Measurements from ENCODE around the gene MINDY4. TPM values are rescaled to one million over a fixed set of nuclear protein-coding genes. Genes with fewer than 3 reads are reported as not detected.

The MINDY4 gene
- total and polyA plus RNA-seq, 2 donors (not counting 1 experiment from before 2014, with no cell fraction given), result 0.12 to 1.1 TPM

DNA sequence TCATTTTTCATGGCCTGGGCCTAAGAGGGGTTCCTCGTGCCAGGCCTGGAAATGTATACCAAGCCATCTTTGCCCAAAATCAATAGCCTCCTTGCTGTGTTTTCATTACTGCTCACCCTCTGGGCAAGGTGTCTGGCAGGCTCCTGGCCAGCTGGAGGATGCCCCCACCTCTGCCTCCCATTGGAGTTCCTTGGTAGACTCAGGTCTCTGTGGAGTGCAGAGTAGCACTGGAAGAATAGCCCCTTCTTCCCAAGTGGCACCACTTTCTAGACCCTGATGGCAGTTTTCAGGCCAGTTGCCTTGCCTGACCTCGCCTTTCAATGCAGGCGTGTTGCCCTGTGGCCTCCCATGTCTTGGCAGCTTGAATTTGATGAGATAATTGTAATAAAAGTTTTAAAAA lies 84.7 kb downstream of the MINDY4 start:
- ATAC-seq (ENCODE audit: low read depth), result no peak
- no peaks in the 10 kb centered on the region for H3K9me3 ChIP-seq (ENCODE audit: control extremely low read depth in 1 of 3, control insufficient read depth in 2 of 3, insufficient read depth in 1 of 3, low read length in 2 of 3)
- Mint-ChIP-seq H3K9me3 (ENCODE audit: insufficient read depth) (no peaks in the 10 kb centered on the region), H3K4me3 (no peak overlapping the region), H3K4me1 (no peaks in the 10 kb centered on the region), H3K27ac (no peak overlapping the region), H3K27me3 (no peaks in the 10 kb centered on the region)
- no peak overlapping the region for H3K4me3 ChIP-seq (ENCODE audit: control extremely low read depth in 1 of 5, extremely low read depth in 1 of 5, insufficient read depth in 1 of 5, low read depth in 2 of 5, low read length in 4 of 5)
- no peak overlapping the region for H2AFZ ChIP-seq (ENCODE audit: insufficient read depth, low read depth, low read length, poor library complexity, severe bottlenecking)
- TF ChIP-seq, protein P1, sequence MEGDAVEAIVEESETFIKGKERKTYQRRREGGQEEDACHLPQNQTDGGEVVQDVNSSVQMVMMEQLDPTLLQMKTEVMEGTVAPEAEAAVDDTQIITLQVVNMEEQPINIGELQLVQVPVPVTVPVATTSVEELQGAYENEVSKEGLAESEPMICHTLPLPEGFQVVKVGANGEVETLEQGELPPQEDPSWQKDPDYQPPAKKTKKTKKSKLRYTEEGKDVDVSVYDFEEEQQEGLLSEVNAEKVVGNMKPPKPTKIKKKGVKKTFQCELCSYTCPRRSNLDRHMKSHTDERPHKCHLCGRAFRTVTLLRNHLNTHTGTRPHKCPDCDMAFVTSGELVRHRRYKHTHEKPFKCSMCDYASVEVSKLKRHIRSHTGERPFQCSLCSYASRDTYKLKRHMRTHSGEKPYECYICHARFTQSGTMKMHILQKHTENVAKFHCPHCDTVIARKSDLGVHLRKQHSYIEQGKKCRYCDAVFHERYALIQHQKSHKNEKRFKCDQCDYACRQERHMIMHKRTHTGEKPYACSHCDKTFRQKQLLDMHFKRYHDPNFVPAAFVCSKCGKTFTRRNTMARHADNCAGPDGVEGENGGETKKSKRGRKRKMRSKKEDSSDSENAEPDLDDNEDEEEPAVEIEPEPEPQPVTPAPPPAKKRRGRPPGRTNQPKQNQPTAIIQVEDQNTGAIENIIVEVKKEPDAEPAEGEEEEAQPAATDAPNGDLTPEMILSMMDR (IDR thresholded peaks at IDR 0.05), result no peak
- TF ChIP-seq EZH2 (IDR thresholded peaks at IDR 0.05; ENCODE audit: borderline replicate concordance, insufficient read depth, low read depth, low read length, poor library complexity, severe bottlenecking), result no peak
- H3K4me2 ChIP-seq (replicated peaks; ENCODE audit: low read depth, low read length, poor library complexity, severe bottlenecking), result no peak overlapping the region
- DNase-seq, result no peak
- WGBS (ENCODE audit: insufficient coverage), result 100% methylated on average over 2 of the region's 3 CpGs
- ChIA-PET POLR2A (no interaction called here), CTCF (no interaction called here)
- H3K9ac ChIP-seq (ENCODE audit: low read length), result no peak overlapping the region
- H3K36me3 ChIP-seq (replicated peaks in 1 of 2; ENCODE audit: control extremely low read depth in 1 of 2, control insufficient read depth in 1 of 2, extremely low read depth in 1 of 2, insufficient read depth in 2 of 2, low read length in 1 of 2), result no peaks in the 10 kb centered on the region
- no peaks in the 10 kb centered on the region for H4K20me1 ChIP-seq (ENCODE audit: control insufficient read depth, insufficient read depth, low read length, poor library complexity, severe bottlenecking)
- intact Hi-C loops (cut with micrococcal nuclease), result no loop called here
- H3K27me3 ChIP-seq (replicated peaks in 1 of 4; ENCODE audit: control extremely low read depth in 1 of 4, control insufficient read depth in 3 of 4, insufficient read depth in 4 of 4, low read length in 3 of 4), result no peaks in the 10 kb centered on the region
- H3K79me2 ChIP-seq (ENCODE audit: control insufficient read depth, insufficient read depth, low read length), result no peaks in the 10 kb centered on the region
- no peaks in the 10 kb centered on the region for H3K4me1 ChIP-seq (ENCODE audit: control insufficient read depth in 2 of 2, insufficient read depth in 2 of 2, low read length in 2 of 2)
- no peak overlapping the region for H3K27ac ChIP-seq (ENCODE audit: low read length in 2 of 2)

DNA sequence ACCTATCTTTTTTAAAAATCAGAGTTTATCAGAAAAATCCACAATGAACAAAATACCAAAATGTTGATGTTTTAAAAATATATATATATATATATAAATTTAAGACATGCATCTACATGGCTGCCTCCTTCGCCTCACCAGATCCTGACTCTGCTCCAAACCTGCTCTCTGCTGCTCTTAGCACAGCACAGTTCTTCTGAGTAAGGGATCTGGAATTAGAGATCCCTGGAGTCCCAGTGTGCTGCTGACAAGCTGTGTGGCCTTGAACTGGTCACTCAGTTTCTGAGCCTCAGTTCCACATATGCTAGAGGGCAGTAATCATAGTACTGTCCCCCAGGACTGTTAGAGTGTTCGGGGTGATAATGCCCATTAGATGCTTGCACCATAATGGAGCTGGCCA lies 87.4 kb downstream of the MINDY4 start:
- Histone ChIP-seq H3K4me2 (replicated peaks; ENCODE audit: low read depth, low read length, poor library complexity, severe bottlenecking) (no peak overlapping the region), H3K27ac (ENCODE audit: low read length in 2 of 2) (no peak overlapping the region)
- WGBS (ENCODE audit: insufficient coverage), result 88% methylated on average over 1 of the region's 2 CpGs

More for the DNA sequence above, 87.4 kb downstream of the MINDY4 start:
- DNase-seq (no peak), ATAC-seq (ENCODE audit: low read depth) (no peak)
- no peaks in the 10 kb centered on the region for H3K9me3 ChIP-seq (ENCODE audit: control extremely low read depth in 1 of 3, control insufficient read depth in 2 of 3, insufficient read depth in 1 of 3, low read length in 2 of 3)
- no peaks in the 10 kb centered on the region for H4K20me1 ChIP-seq (ENCODE audit: control insufficient read depth, insufficient read depth, low read length, poor library complexity, severe bottlenecking)
- no peaks in the 10 kb centered on the region for H3K36me3 ChIP-seq (replicated peaks in 1 of 2; ENCODE audit: control extremely low read depth in 1 of 2, control insufficient read depth in 1 of 2, extremely low read depth in 1 of 2, insufficient read depth in 2 of 2, low read length in 1 of 2)
- intact Hi-C loops (cut with micrococcal nuclease), result no loop called here
- Mint-ChIP-seq H3K9me3 (ENCODE audit: insufficient read depth) (no peaks in the 10 kb centered on the region), H3K4me3 (no peak overlapping the region), H3K27ac (no peak overlapping the region), H3K4me1 (no peaks in the 10 kb centered on the region), H3K27me3 (no peaks in the 10 kb centered on the region)
- ChIA-PET CTCF (no interaction called here), POLR2A (no interaction called here)
- H3K4me1 ChIP-seq (ENCODE audit: control insufficient read depth in 2 of 2, insufficient read depth in 2 of 2, low read length in 2 of 2), result no peaks in the 10 kb centered on the region
- H3K4me3 ChIP-seq (ENCODE audit: control extremely low read depth in 1 of 5, extremely low read depth in 1 of 5, insufficient read depth in 1 of 5, low read depth in 2 of 5, low read length in 4 of 5), result no peak overlapping the region
- H3K9ac ChIP-seq (ENCODE audit: low read length), result no peak overlapping the region
- no peaks in the 10 kb centered on the region for H3K79me2 ChIP-seq (ENCODE audit: control insufficient read depth, insufficient read depth, low read length)
- H2AFZ ChIP-seq (ENCODE audit: insufficient read depth, low read depth, low read length, poor library complexity, severe bottlenecking), result no peak overlapping the region
- TF ChIP-seq EZH2 (IDR thresholded peaks at IDR 0.05; ENCODE audit: borderline replicate concordance, insufficient read depth, low read depth, low read length, poor library complexity, severe bottlenecking), result no peak
- TF ChIP-seq, protein P1 (IDR thresholded peaks at IDR 0.05), result no peak
- H3K27me3 ChIP-seq (replicated peaks in 1 of 4; ENCODE audit: control extremely low read depth in 1 of 4, control insufficient read depth in 3 of 4, insufficient read depth in 4 of 4, low read length in 3 of 4), result no peaks in the 10 kb centered on the region
